HG02798 (cell line): ENCODE results near the gene R3HDM2.
"Not testable (repeated sequence)": the region's sequence is repeated elsewhere in the genome, so short reads cannot be mapped to it uniquely, and the experiment has no call there.

Experiments used
- ATAC-seq: cut with Tn5 transposase; IDR thresholded peaks from one replicate; pipeline ENCODE4 v1.9.1; 2021; ENCODE audit warnings: mild to moderate bottlenecking; ENCODE audit not compliant: unreplicated experiment, poor library complexity

R3HDM2 gene

GRCh38 chr12:57280211-57281062, 150.4 kb downstream of the R3HDM2 start:
- peak; percentile 93 for ATAC-seq

- no peak for ATAC-seq
These were observed 152.1 kb downstream of the R3HDM2 start for GRCh38 chr12:57278465-57279381.

GRCh38 chr12:57276935-57277563, 153.8 kb downstream of the R3HDM2 start:
- ATAC-seq, result no peak

- not testable (repeated sequence) for ATAC-seq
These were observed 154.6 kb downstream of the R3HDM2 start for GRCh38 chr12:57276233-57276632.

GRCh38 chr12:57273516-57273915, 157.3 kb downstream of the R3HDM2 start:
- ATAC-seq, result no peak

GRCh38 chr12:57272337-57273151, 158.3 kb downstream of the R3HDM2 start:
- no peak for ATAC-seq

GRCh38 chr12:57270966-57271470, 159.8 kb downstream of the R3HDM2 start:
- no peak for ATAC-seq

GRCh38 chr12:57268264-57268663, 162.6 kb downstream of the R3HDM2 start:
- no peak for ATAC-seq

- no peak for ATAC-seq
These were observed 164.2 kb downstream of the R3HDM2 start for GRCh38 chr12:57266681-57267080.

GRCh38 chr12:57263096-57263495, 167.7 kb downstream of the R3HDM2 start:
- no peak for ATAC-seq

GRCh38 chr12:57262126-57262822, 168.6 kb downstream of the R3HDM2 start:
- no peak for ATAC-seq

GRCh38 chr12:57261428-57261865, 169.4 kb downstream of the R3HDM2 start:
- ATAC-seq, result no peak

- ATAC-seq, result no peak
These were observed 170.5 kb downstream of the R3HDM2 start for GRCh38 chr12:57260366-57260765.

- no peak for ATAC-seq
These were observed 171.6 kb downstream of the R3HDM2 start for GRCh38 chr12:57258977-57259970.

GRCh38 chr12:57255916-57256315, 174.9 kb downstream of the R3HDM2 start:
- ATAC-seq, result no peak

- no peak for ATAC-seq
These were observed 176.2 kb downstream of the R3HDM2 start for GRCh38 chr12:57254506-57255280.

- ATAC-seq, result no peak
These were observed 179.9 kb downstream of the R3HDM2 start, which contains the start of gene STAC3 for GRCh38 chr12:57250956-57251355. Gene STAC3 (minus strand): TSS chr12:57251187. CDS start chr12:57249636, 1,551 bp downstream.
